NCI-H128 (cell line): ENCODE measurements around the gene LIN37.
"Not testable (repeated sequence)": the region's sequence is repeated elsewhere in the genome, so short reads cannot be mapped to it uniquely, and the experiment has no call there.

ENCODE experiments used
- DNase-seq: peaks from one replicate; lab custom pipeline; 2025; ENCODE audit not compliant: unreplicated experiment; lab: John Stamatoyannopoulos, UW

Gene LIN37

GRCh38 chr19:35772362-35772761 lies 24.0 kb downstream of the LIN37 start:
- DNase-seq, result not testable (repeated sequence)

DNA sequence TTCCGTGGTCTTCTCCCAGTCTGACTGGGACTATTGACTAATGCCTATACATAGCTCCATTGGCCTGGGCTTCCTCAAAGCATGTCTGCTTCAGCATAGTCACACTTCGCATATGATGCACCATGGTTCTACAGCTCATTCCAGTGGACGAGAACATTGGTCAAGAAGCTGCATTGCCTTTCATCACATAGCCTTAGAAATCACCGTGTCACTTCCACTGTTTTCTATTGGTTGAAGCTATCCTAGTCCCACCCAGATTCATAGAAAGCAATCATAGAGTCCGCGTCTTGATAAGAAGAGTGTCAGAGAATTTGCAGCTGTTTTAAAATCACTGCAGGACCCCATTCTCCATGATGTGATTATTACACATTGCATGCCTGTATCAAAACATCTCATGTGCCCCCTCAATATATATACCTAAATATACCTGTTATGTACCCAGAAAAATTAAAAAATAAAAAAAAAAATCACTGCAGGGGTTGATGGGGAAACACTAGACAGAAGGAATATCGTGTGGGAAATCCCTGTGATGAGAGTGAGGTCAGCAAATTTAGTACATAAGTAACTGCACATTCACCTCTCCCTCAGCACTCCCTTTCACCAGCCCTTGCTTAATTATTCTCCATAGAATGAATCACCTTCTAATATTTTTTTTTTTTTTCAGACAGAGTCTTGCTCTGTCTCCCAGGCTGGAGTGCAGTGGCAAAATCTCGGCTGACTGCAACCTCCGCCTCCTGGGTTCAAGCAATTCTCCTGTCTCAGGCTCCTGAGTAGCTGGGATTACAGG lies 24.8 kb downstream of the LIN37 start:
- no peak for DNase-seq

DNA sequence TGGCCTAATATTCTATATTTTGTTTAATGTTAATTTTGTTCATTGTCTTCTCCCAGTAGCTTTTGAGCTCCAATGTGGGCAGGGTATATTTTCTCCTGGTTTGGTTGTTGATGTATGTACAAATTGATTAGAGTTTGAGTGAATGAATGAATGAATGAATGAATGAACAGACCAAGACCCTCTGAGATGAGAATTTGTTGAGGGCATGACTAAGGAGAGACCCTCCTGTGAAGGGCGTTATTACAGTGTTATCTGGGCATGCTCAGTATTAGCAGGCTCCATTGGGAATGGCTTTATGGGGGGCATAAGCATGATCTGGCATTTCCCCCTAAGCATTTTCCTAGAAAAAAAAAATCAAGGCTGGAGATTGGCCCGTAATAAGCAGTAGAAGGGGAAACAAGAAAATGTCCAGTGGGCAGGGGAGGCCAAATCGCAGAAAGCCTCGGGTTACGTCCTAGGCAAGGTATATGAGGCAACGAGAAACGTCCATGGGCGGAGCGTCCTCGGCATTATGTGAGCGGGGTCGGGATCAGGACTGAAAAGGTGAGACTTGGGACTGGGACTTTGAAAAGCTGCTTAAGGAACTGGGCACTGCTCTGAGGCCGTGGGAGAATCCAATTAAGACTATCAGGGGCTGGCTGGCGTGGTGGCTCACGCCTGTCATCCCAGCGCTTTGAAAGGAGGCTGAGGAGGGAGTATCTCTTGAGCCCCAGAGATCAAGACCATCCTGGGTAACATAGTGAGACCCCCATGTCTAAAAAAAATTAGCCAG lies 26.1 kb downstream of the LIN37 start:
- no peak for DNase-seq

DNA sequence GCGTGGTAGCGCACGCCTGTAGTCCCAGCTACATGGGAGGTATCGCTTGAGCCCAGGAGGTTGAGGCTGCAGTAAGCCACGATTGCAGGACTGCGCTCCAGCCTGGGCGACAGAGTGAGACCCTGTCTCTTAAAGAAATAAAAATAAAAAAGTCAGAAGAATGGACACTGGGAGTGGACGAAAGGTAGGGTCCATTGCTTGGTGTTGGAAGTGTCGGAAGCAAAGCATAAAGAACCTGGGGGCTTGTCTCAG lies 26.6 kb downstream of the LIN37 start:
- no peak for DNase-seq

- DNase-seq, result peak; percentile 99
Observed at GRCh38 chr19:35775298-35776101, 27.1 kb downstream of the LIN37 start, which contains the start of gene ARHGAP33. Gene ARHGAP33 (plus strand): TSS chr19:35775564. CDS start chr19:35775659, 95 bp downstream.

DNA sequence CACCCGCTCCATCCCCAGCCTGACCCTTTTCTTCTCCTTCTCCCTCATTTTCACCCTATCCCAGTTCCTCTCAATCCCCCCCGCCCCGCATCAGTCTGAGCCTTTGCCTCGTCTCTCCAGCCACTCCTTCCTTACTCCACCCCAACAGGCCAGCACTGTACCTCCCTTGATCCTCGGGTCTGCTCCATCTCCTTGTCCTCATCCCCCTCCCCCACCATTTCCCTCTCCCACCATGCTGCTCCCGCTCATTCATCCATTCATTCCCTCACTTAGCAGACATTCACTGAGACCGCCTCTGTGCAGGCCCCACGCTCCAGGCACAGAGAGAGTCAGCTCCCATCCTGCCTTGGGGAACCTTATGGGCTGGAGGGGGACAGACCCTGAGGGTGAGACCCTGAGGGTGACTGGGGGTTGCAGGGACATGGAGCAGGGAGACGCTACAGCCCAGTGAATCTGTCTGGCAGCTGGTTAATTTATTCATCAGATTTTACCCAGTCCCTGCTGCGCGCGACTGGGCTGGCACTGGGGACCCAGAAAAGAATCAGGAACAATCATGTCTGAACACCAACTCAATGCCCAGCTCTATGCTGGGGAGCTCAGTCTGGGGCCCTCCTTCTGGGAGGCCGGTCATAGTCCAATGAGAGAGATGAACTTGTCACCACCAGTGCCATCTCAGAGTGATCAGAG lies 27.9 kb downstream of the LIN37 start:
- no peak for DNase-seq

- DNase-seq, result no peak
Observed at GRCh38 chr19:35777086-35777841, 28.9 kb downstream of the LIN37 start.

DNA sequence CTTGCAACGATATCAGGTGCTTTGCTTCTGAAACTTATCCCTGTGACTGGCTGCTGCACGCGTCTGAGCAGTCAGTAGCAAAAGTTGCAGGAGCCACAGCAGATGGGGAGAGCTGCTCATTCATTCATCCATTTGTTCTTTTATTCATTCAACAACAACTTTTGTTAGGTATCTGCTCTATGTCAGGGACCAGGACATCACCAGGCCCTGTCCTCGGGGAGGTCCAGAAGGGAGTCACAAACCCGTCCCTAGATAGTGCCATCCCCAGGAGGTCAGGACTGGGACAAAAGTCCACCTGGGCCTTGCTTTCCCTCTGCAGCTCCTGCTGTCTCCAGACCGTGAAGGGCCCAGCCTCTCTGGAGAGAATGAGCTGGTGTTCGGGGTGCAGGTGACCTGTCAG lies 29.6 kb downstream of the LIN37 start:
- DNase-seq, result no peak

GRCh38 chr19:35779033-35779432 lies 30.7 kb downstream of the LIN37 start:
- no peak for DNase-seq

GRCh38 chr19:35780058-35780457 lies 31.7 kb downstream of the LIN37 start:
- no peak for DNase-seq

GRCh38 chr19:35780717-35781116 lies 32.3 kb downstream of the LIN37 start:
- no peak for DNase-seq

DNA sequence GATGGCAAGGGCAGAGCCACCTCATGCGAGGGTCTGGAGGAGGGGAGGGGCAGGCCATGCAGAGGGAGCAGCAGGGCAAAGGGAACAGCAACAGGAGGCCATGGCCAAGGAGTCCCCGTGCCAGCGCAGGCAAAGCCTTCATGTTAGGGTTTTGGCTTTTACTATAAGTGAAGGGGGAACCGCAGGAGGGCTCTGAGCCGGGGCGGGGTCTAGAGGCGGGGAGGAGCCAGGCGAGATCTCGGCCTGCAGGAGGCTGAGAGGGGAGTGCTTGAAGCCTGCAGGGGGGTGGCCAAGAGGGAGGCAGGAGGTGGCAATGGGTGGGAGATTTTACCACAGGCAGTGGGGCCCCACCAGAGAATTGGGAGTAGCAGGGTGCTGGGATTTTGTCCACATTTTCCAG lies 33.3 kb downstream of the LIN37 start:
- no peak for DNase-seq

DNA sequence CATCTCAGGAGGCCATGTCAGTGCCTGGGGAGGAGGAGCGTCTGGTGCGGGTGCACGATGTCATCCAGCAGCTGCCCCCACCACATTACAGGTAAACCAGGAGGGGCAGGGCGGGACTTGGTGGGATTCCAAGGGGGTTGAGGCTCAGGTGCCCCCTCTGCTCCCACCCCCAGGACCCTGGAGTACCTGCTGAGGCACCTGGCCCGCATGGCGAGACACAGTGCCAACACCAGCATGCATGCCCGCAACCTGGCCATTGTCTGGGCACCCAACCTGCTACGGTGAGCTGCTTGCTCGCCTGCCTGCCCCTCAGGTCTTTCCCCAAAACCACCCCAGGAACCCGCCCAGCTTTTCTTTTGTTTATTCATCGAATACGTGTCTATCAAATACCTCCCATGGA lies 34.2 kb downstream of the LIN37 start:
- no peak for DNase-seq

GRCh38 chr19:35783469-35784434 lies 35.4 kb downstream of the LIN37 start:
- DNase-seq, result no peak

DNA sequence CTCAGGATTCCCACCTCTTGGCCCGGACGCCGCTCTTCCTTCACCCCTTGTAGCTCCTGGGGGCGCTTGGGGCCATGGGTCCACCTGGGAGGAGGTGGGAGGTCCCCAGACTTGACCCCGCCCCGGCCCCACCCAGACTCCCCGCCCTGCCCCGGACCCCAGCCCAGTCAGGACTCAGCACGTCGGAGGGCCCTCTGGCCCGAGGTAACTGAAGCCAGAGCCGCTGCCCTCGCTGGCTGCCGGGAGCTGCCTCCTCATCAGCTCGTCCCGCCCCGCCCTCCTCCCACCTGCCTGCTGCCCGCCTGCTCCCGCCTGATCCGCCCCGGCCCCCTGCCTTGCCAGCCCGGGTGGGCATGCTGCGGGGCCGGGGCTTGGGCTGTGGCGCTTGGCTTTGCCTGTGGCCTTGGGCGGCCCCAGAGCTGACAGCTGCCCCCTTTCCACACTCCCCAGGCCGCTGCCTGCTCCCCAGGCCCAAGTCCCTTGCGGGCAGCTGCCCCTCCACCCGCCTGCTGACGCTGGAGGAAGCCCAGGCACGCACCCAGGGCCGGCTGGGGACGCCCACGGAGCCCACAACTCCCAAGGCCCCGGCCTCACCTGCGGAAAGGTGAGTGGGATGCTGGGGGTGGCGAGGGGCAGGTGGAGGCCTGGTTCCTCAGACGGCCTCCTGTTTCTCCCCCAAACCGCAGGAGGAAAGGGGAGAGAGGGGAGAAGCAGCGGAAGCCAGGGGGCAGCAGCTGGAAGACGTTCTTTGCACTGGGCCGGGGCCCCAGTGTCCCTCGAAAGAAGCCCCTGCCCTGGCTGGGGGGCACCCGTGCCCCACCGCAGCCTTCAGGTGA lies 36.3 kb downstream of the LIN37 start:
- no peak for DNase-seq

- DNase-seq, result no peak
Observed at GRCh38 chr19:35785339-35785627, 36.9 kb downstream of the LIN37 start.

GRCh38 chr19:35786299-35787160 lies 38.2 kb downstream of the LIN37 start:
- DNase-seq, result no peak
